OCI-LY3 (cell line): Measurements from ENCODE around the gene AMMECR1.
"Not testable (repeated sequence)": the region's sequence is repeated elsewhere in the genome, so short reads cannot be mapped to it uniquely, and the experiment has no call there.

Experiments
- H2AFZ ChIP-seq: fragments of 200-600, 300-600 bp; shearing (Covaris generic); 2 replicates; pipeline ENCODE4 v1.6.0; 2014; ENCODE audit warnings: antibody characterized with exemption, low read depth, low read length
- H3K27ac ChIP-seq: fragments of 200-600, 300-600 bp; sonication (generic); 2 replicates; pipeline ENCODE4 v1.5.1; 2014; ENCODE audit warnings: mild to moderate bottlenecking, low read length, moderate library complexity, mixed read lengths
- H3K27me3 ChIP-seq: fragments of 200-600, 300-600 bp; sonication (generic); 2 replicates; pipeline ENCODE4 v1.6.1; 2014; ENCODE audit warnings: low read depth, low read length, mixed read lengths
- H3K36me3 ChIP-seq: fragments of 200-600, 300-600 bp; sonication (generic); replicated peaks from 2 replicates; pipeline ENCODE3; 2014; ENCODE audit warnings: low read depth, low read length, mixed read lengths
- H3K4me1 ChIP-seq: fragments of 300-600, 200-600 bp; sonication (generic); 2 replicates; pipeline ENCODE4 v1.6.1; 2014; ENCODE audit warnings: low read length, mixed read lengths
- H3K4me2 ChIP-seq: fragments of 200-600, 300-600 bp; sonication (generic); 2 replicates; pipeline ENCODE4 v1.6.1; 2014; ENCODE audit warnings: low read length, mixed read lengths
- H3K4me3 ChIP-seq: fragments of 300-600, 200-600 bp; sonication (generic); 2 replicates; pipeline ENCODE4 v1.5.1; 2014; ENCODE audit warnings: antibody characterized with exemption, mild to moderate bottlenecking, low read length, moderate library complexity
- H3K79me2 ChIP-seq: fragments of 300-600, 200-600 bp; shearing (Covaris generic); 2 replicates; pipeline ENCODE4 v1.6.1; 2014; ENCODE audit warnings: mild to moderate bottlenecking, low read length, mixed read lengths
- H3K9ac ChIP-seq: fragments of 300-600, 200-600 bp; shearing (Covaris generic); 2 replicates; pipeline ENCODE4 v1.6.0; 2014; ENCODE audit warnings: mild to moderate bottlenecking, low read length, moderate library complexity
- H3K9me3 ChIP-seq: fragments of 200-600, 300-600 bp; shearing (Covaris generic); 2 replicates; pipeline ENCODE4 v1.6.1; 2014; ENCODE audit warnings: low read length, mixed read lengths; ENCODE audit not compliant: insufficient read depth
- H4K20me1 ChIP-seq: fragments of 200-600, 300-600 bp; sonication (generic); 2 replicates; pipeline ENCODE4 v1.6.1; 2016; ENCODE audit warnings: low read length, mixed read lengths; ENCODE audit not compliant: insufficient read depth
- CTCF ChIP-seq: fragments of 200-600, 300-600 bp; sonication (generic); IDR thresholded peaks from 2 replicates; pipeline ENCODE4 v1.5.1; 2014; ENCODE audit warnings: antibody characterized with exemption, low read length, low read depth
- EZH2phosphoT487 ChIP-seq: fragments of 200-600 bp; shearing (Covaris generic); IDR thresholded peaks from 2 replicates; pipeline ENCODE4 v1.6.1; 2018; ENCODE audit warnings: antibody characterized with exemption, mixed run types, low read depth

AMMECR1 gene

DNA sequence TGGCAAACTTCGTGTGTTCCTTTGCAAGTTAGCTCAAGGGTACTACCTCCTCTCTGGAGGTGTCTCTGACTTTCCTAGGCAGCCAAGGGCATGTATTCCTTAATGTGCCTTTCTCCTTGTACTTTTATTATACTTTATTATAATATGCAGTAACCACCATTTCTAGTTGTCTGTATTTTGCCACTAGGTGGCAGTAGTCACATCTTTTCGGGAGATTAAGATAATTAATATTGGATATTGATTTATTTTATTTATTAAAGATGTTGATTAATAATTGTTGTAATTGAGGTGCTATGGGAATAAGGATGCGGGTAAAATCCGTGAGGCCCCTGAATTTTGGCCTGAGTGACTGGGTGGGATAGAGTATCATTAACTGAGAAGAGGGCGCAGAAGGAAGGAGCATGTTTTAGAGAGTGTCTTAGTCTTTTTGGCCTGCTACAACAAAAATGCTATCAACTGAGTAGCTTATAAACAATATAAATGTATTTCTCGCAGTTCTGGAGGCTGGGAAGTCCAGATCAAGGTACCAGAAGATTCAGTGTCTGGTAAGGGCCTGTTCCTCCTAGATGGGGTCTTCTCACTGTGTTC, 161.6 kb downstream of the AMMECR1 start:
- TF ChIP-seq CTCF = peak; percentile 41
- TF ChIP-seq EZH2phosphoT487 = no peak
- Histone ChIP-seq H2AFZ (no peak overlapping the region), H3K4me1 (peaks cover 17% of the 10 kb centered on the region), H3K4me3 (no peak overlapping the region), H3K79me2 (no peaks in the 10 kb centered on the region), H3K27me3 (no peaks in the 10 kb centered on the region), H3K4me2 (no peak overlapping the region), H3K9ac (no peak overlapping the region), H3K36me3 (no peaks in the 10 kb centered on the region), H3K27ac (no peak overlapping the region), H3K9me3 (no peaks in the 10 kb centered on the region), H4K20me1 (peaks cover 10% of the 10 kb centered on the region; the same call in 1 of the 2 replicates)

DNA sequence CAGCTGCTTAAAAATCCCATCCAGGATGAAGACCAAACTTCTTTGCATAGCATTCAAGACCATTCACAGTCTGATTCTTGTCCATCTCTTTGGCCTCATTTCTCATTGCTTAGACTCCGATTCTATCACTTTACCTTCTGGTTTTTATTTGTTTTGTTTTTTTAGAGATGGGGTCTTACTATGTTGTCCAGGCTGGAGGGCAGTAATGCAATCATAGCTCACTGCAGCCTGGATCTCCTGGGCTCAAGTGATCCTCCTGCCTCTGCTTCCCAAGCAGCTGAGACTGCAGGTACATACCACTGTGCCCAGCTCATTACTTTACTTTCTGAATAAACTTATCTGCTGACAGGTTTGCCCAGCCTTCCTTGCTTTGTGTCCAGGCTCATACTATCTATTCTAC, 162.1 kb downstream of the AMMECR1 start:
- Histone ChIP-seq H3K79me2 (no peaks in the 10 kb centered on the region), H2AFZ (no peak overlapping the region), H3K27ac (no peak overlapping the region), H3K4me3 (no peak overlapping the region), H3K27me3 (no peaks in the 10 kb centered on the region), H3K9me3 (no peaks in the 10 kb centered on the region), H3K4me1 (peaks cover 17% of the 10 kb centered on the region), H4K20me1 (peaks cover 10% of the 10 kb centered on the region; the same call in 1 of the 2 replicates), H3K36me3 (no peaks in the 10 kb centered on the region), H3K9ac (no peak overlapping the region), H3K4me2 (no peak overlapping the region)
- no peak for TF ChIP-seq CTCF
- TF ChIP-seq EZH2phosphoT487 = no peak

DNA sequence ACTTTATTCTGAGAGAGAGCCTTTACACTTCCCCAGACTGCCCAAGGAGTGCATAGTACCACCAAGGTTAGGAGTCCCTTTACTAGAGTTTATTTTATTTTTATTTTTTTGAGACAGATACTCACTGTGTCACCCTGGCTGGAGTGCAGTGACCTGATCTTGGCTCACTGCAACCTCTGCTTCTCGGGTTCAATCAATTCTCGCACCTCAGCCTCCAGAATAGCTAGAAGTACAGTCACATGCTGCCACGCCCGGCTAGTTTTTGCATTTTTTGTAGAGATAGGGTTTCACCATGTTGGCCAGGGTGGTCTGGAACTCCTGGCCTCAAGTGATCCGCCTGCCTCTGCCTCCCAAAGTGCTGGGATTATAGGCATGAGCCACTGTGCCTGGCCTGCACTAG, 163.6 kb downstream of the AMMECR1 start:
- H3K4me1 ChIP-seq, H3K4me2 ChIP-seq: not testable (repeated sequence)

DNA sequence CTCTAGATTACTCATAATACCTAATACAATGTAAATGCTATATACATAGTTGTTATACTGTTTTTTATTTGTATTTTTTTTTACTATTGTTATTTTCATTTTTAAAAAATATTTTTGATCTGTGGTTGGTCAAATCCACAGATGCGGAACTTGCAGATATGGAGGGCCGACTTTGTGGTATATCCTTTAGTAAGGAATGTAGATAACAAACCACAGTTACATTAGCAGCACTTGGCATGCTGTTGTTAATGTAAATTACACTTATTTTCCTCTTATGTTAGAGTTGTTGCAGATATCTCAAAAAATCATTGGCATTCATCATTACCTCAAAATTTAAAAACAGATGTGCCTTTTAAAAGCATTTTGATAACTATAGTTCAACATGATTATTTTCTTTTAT, 164.0 kb downstream of the AMMECR1 start:
- no peak overlapping the region for H2AFZ ChIP-seq
- H3K9me3 ChIP-seq = no peaks in the 10 kb centered on the region
- H4K20me1 ChIP-seq = no peaks in the 10 kb centered on the region
- H3K36me3 ChIP-seq = no peaks in the 10 kb centered on the region
- TF ChIP-seq EZH2phosphoT487 = no peak
- no peak for TF ChIP-seq CTCF
- no peak overlapping the region for H3K9ac ChIP-seq
- no peak overlapping the region for H3K4me2 ChIP-seq
- no peaks in the 10 kb centered on the region for H3K27me3 ChIP-seq
- H3K27ac ChIP-seq = no peak overlapping the region
- no peak overlapping the region for H3K4me3 ChIP-seq
- H3K79me2 ChIP-seq = no peaks in the 10 kb centered on the region
- H3K4me1 ChIP-seq = peaks cover 4% of the 10 kb centered on the region

More for the DNA sequence above, 163.6 kb downstream of the AMMECR1 start:
- H4K20me1 ChIP-seq, H3K4me3 ChIP-seq, H3K79me2 ChIP-seq, H2AFZ ChIP-seq, H3K9me3 ChIP-seq, H3K36me3 ChIP-seq, H3K27ac ChIP-seq, H3K27me3 ChIP-seq, H3K9ac ChIP-seq: not testable (repeated sequence)
